HG03108 (cell line): Measurements from ENCODE around the gene RDH13.
"Not testable (repeated sequence)": the region's sequence is repeated elsewhere in the genome, so short reads cannot be mapped to it uniquely, and the experiment has no call there.

Experiments
- ATAC-seq: cut with Tn5 transposase; IDR thresholded peaks from one replicate; pipeline ENCODE4 v1.9.1; 2021; ENCODE audit warnings: moderate library complexity; ENCODE audit not compliant: unreplicated experiment

Gene RDH13

GRCh38 chr19:55079400-55080038, 16.6 kb upstream of the RDH13 start:
- no peak for ATAC-seq

DNA sequence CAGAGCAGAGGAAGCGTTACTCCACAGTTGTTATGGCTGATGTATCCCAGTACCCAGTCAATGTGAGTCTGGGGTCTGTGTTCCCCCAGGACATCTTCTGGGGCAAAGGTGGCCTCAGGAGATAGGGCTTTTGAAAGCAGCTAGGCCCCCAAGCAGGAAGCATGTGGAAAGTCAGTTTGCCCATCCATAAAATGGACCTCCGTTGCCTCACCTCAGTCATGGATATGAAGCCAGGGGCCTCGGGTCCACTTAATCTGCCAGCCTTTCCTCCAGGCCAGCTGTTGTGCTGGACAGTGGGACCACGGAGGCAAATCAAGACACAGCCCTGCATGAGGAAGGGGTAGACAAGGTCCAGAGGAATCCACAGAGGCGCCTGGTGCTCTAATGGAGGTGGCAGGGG, 16.0 kb upstream of the RDH13 start:
- no peak for ATAC-seq

GRCh38 chr19:55077106-55077505, 14.2 kb upstream of the RDH13 start:
- no peak for ATAC-seq

- ATAC-seq = no peak
These were observed 13.4 kb upstream of the RDH13 start for GRCh38 chr19:55076321-55076720.

- ATAC-seq = no peak
These were observed 12.5 kb upstream of the RDH13 start, which contains the start of gene EPS8L1 for GRCh38 chr19:55075371-55075998. TSS of gene EPS8L1 (plus strand) at chr19:55075869. CDS start at chr19:55076445, 576 bp downstream.

DNA sequence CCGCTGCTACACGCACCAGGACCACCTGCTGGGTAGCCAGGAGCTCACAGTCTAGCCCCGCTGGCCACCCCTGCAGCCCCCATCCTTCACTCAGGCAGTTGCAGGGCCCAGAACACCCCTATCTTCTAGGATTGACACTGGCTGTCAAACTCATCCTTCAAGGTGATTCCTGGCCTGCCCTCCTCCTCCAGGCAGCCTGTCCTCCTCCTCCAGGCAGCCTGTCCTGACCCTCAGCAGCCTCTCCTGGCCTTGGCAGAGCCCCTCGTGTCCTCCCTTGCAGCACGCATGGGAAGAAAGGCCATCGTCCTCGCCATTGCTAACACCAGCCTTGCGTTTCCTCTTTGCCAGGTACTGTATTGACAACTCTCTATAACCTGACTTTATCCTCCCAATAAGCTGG, 9.0 kb upstream of the RDH13 start:
- no peak for ATAC-seq

- ATAC-seq = no peak
These were observed 8.2 kb upstream of the RDH13 start for GRCh38 chr19:55071129-55071502.

DNA sequence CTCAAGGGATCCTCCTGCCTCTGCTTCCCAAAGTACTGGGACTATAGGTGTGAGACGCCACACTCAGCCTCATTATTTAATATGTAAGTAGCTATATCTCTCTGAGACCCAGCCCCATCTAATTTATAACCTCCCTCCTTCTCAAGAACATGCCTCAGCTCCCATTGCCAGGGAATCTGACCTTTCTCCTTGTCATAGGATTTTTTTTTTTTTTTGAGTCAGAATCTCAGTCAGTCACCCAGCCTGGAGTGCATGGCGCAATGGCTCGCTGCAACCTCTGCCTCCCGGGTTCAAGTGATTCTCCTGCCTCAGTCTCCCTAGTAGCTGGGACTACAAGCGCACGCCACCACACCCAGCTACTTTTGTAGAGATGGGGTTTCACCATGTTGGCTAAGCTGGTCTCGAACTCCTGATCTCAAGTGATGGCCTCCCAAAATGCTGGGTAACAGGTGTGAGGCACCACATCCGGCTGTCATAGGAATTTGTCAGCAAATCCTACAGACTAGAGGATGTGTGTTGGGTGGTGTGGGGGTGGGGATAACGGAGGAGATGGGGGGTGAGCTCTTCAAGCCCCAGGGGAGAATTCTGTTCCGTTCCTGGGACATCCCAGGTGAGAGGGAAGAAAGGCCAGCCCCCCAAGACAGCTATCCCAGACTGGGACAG, 7.6 kb upstream of the RDH13 start:
- no peak for ATAC-seq

DNA sequence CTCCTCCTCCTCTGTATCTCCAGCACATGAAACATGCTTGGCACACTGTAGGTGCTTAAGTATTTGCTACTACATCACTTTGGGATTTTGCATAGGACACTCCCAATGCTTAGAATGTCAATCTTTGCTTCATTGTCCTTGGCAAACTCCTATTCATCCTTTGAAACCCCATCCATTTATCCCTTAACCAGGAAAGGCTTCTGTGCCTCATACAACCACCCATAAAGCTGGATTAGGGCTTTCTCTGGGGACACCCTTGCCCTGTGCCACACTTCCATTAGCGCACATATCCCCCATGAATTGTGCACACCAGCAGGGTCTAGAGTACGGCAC, 6.9 kb upstream of the RDH13 start:
- no peak for ATAC-seq

DNA sequence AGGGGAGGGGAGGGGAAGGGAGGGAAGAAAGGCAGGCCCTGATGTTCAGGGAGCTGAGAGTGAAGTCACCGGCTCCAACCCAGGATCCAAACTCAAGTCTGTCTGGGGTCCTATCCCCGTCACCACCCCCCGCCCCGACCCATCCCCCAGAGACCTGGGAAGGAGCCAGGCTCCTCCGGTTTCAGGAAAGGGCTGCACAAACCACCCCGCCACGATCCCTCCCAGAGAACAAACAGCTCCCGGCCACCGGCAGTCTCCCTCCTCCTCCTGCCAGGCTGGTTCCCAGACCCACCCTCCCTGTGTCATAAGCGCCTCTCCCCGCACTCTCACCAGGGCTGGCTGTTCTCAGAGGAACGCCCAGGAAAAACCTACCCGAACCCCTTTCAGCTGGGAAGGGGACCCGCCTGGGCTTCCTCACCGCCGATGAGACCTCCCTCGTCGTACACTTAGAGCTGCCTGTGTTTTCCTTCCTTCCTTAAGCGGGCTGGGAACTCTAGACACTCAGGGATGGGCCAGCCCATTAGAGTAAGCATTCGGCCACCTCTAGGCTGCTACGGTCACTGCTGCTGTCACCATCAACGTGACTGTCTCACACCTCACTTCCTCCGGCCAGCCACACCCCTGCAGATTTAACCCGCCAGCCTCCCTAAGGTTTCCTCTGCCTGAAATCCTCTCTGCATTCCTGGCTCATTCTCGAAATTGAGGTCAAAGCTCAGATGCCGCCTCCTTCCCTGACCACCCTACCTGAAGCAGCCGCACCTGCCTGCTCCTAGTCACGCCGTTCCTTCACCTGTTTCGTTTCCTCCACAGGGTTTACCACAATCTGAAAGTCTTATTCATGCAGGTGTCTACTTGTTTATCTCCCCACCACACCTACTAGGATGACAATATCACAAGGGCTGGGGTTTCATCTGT, 6.3 kb upstream of the RDH13 start:
- no peak for ATAC-seq

DNA sequence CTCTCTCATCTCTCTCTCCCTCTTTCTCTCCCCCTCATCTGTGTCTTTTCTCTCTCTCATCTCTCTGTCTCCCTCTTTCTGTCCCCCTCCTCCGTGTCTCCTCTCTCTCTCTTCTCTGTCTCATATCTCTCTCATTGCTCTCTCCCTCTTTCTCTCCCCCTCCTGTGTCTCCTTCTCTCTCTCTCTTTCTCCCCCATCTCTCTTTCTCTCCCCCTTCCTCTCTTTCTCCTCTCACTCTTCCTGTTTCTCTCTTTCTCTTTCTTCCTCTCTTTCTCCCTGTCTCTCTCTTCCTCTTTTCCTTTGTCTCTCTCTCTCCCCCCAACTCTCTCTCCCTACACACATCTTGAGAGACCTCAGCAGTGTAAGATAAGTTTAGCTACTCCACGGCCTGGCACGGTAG, 4.9 kb upstream of the RDH13 start:
- ATAC-seq = no peak

GRCh38 chr19:55066107-55066709, 3.3 kb upstream of the RDH13 start:
- no peak for ATAC-seq

GRCh38 chr19:55065516-55065915, 2.6 kb upstream of the RDH13 start:
- not testable (repeated sequence) for ATAC-seq

- ATAC-seq = no peak
These were observed 520 bp upstream of the RDH13 start for GRCh38 chr19:55063492-55063843.

- ATAC-seq = not testable (repeated sequence)
These were observed 2.7 kb downstream of the RDH13 start for GRCh38 chr19:55060287-55060686.

DNA sequence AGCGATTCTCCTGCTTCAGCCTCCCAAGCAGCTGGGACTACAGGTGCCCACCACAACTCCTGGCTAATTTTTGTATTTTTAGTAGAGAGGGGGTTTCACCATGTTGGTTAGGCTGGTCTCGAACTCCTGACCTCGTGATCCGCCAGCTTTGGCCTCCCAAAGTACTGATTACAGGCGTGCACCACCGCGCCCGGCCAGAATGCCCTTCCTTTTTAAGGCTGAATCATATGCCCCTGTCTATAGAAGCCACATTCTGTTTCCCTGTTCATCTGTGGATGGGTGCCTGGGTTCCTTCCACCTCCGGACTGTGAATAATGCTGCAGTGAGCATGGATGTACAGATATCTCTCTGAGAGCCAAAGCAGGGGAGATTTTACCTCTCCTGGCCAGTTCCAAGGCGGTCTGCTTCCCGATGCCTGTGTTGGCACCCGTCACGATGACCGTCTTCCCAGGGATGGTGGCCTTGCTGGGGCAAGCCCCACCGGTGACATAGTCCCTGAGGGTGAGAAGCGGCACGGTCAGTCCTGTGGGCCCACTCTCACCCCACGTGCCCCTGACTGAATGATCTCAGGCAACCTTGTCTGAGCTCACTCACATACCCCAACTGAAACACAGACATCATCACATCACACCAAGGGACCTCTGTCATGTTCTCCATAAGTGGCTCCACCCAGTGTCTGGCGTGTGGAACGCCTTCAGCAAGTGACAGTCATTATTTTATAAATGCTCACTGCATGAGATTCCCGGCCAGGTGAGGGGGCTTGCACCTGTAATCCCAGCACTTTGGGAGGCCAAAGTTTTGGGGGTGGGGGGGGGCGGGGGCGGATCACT, 4.0 kb downstream of the RDH13 start:
- no peak for ATAC-seq

- no peak for ATAC-seq
These were observed 6.1 kb downstream of the RDH13 start for GRCh38 chr19:55056827-55057226.

- ATAC-seq = no peak
These were observed 9.2 kb downstream of the RDH13 start for GRCh38 chr19:55053735-55054134.

DNA sequence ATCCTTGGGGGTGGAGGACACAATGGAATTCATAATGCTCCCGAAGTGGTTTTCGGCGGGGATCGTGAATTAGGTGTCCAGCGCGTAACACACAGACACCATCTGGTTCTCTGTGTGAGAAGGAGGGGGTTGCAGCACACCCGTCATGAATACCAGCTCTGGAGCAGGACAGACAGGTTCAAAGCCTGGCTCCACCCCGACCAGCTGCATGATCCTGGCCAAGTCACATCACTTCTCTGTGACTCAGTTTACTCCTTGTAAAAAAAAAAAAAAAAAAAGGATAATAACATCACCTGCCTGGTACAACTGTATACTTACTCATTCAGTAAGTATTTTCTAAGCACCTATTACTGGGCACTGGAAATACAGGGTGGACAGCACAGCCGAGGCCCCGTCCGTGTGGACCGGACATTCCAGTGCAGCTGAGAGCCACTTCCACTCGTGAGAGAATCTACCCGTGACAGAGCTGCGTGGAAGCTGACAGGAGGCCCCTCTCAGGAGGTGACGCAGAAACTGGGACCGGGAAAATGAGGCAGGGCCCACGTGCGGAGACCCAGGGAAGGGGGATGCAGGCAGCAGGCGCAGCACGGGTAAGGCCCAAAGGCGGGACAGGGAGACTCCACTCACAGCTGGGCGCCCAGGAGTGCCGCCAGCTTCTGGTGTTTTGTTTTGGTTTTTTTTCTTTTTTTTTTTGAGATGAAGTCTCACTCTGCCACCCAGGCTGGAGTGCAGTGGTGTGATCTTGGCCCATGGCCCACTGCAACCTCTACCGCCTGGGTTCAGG, 12.0 kb downstream of the RDH13 start:
- ATAC-seq = no peak
